ENCODE results near the gene RIPOR2.
"Not testable (repeated sequence)": the region's sequence is repeated elsewhere in the genome, so short reads cannot be mapped to it uniquely, and the experiment has no call there.

RIPOR2 gene

GRCh38 chr6:24881376-24881775 is 54.4 kb downstream of the RIPOR2 start:
- H3K36me3 ChIP-seq (ENCODE audit: control insufficient read depth in 2 of 2, insufficient read depth in 2 of 2, low read length in 2 of 2) = no peaks in the 10 kb centered on the region
- H3K27me3 ChIP-seq (ENCODE audit: control insufficient read depth in 2 of 2, insufficient read depth in 2 of 2, low read length in 2 of 2) = no peaks in the 10 kb centered on the region
- no peak overlapping the region for H3K9ac ChIP-seq (ENCODE audit: low read depth in 1 of 2, low read length in 2 of 2)
- H3K4me3 ChIP-seq (ENCODE audit: low read length in 2 of 2) = no peak overlapping the region
- H3K27ac ChIP-seq (ENCODE audit: low read depth in 2 of 2, low read length in 2 of 2) = no peak overlapping the region
- no peaks in the 10 kb centered on the region for H3K4me1 ChIP-seq (ENCODE audit: control insufficient read depth in 2 of 2, insufficient read depth in 2 of 2, low read length in 2 of 2)
- peaks cover 2 to 3% of the 10 kb centered on the region in 2 donors for H3K9me3 ChIP-seq (ENCODE audit: control insufficient read depth in 2 of 2, low read length in 2 of 2)

DNA sequence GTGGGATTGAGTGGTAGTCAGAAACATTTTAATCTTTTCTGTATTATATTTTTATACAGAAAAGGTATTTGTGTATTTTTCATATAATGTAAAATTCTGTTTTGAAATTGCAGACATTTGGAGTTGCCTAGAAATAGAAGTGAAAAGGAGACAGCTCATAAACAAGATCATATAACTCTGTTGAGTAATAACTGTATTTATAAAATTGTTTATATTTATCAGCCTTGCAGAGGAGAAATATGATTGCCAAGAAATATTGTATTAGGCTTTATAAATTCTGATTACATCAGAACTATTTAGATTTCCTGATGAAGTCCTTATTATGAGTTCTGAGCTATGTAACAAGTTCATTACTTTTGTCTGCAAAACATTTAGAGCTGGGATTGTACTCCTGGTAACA is 55.3 kb downstream of the RIPOR2 start:
- Histone ChIP-seq H3K36me3 (ENCODE audit: control insufficient read depth in 2 of 2, insufficient read depth in 2 of 2, low read length in 2 of 2) (no peaks in the 10 kb centered on the region), H3K9me3 (ENCODE audit: control insufficient read depth in 2 of 2, low read length in 2 of 2) (peaks cover 2 to 3% of the 10 kb centered on the region in 2 donors), H3K4me1 (ENCODE audit: control insufficient read depth in 2 of 2, insufficient read depth in 2 of 2, low read length in 2 of 2) (no peaks in the 10 kb centered on the region), H3K27me3 (ENCODE audit: control insufficient read depth in 2 of 2, insufficient read depth in 2 of 2, low read length in 2 of 2) (no peaks in the 10 kb centered on the region), H3K9ac (ENCODE audit: low read depth in 1 of 2, low read length in 2 of 2) (no peak overlapping the region), H3K27ac (ENCODE audit: low read depth in 2 of 2, low read length in 2 of 2) (no peak overlapping the region), H3K4me3 (ENCODE audit: low read length in 2 of 2) (no peak overlapping the region)

DNA sequence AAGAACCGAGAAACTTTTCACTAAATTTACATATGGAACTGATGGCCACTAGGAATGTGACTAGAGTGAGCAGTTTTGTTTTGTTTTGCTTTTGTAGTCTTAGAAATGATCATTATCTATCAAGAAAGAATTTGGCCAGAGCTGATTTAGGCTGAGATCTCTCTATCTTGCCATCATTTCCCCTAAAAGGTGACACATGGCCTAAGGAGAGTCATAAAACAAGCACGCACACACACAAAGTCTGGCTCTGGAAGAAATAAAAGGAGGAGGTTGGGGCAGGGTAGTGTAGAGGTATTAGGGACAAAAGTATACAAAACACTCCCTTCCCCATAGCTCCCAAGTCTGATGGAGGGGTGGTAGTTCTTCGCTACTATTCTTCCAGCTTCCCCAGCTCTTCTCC is 56.4 kb downstream of the RIPOR2 start:
- H3K27ac ChIP-seq (ENCODE audit: low read depth in 2 of 2, low read length in 2 of 2) = no peak overlapping the region
- no peak overlapping the region for H3K9ac ChIP-seq (ENCODE audit: low read depth in 1 of 2, low read length in 2 of 2)
- no peak overlapping the region for H3K4me3 ChIP-seq (ENCODE audit: low read length in 2 of 2)
- no peaks in the 10 kb centered on the region for H3K27me3 ChIP-seq (ENCODE audit: control insufficient read depth in 2 of 2, insufficient read depth in 2 of 2, low read length in 2 of 2)
- no peaks in the 10 kb centered on the region for H3K4me1 ChIP-seq (ENCODE audit: control insufficient read depth in 2 of 2, insufficient read depth in 2 of 2, low read length in 2 of 2)
- H3K9me3 ChIP-seq (ENCODE audit: control insufficient read depth in 2 of 2, low read length in 2 of 2) = peaks cover 2 to 3% of the 10 kb centered on the region in 2 donors
- H3K36me3 ChIP-seq (ENCODE audit: control insufficient read depth in 2 of 2, insufficient read depth in 2 of 2, low read length in 2 of 2) = no peaks in the 10 kb centered on the region

DNA sequence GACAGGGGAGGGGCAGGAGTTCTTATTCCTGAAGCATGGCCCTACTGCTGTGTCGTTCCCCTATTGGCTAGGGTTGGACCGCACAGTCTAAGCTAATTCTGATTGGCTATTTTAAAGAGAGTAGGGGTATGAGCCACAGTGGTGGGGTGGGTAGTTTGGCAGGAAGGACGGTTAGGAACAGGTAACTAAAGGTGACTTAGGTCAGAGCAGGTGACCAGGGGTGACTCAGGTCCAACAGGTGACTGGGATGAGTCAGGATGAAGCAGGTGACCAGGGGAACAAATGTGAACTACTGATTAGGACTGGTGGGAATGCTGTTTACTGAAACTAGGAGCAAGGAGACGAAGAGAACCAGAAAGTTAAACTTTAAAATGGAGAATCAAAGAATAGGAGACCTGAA is 58.0 kb downstream of the RIPOR2 start:
- not testable (repeated sequence) for H3K4me3 ChIP-seq (ENCODE audit: low read length in 2 of 2); H3K27me3 ChIP-seq (ENCODE audit: control insufficient read depth in 2 of 2, insufficient read depth in 2 of 2, low read length in 2 of 2); H3K9me3 ChIP-seq (ENCODE audit: control insufficient read depth in 2 of 2, low read length in 2 of 2); H3K27ac ChIP-seq (ENCODE audit: low read depth in 2 of 2, low read length in 2 of 2); H3K9ac ChIP-seq (ENCODE audit: low read depth in 1 of 2, low read length in 2 of 2); H3K4me1 ChIP-seq (ENCODE audit: control insufficient read depth in 2 of 2, insufficient read depth in 2 of 2, low read length in 2 of 2); H3K36me3 ChIP-seq (ENCODE audit: control insufficient read depth in 2 of 2, insufficient read depth in 2 of 2, low read length in 2 of 2)

GRCh38 chr6:24876499-24877465 is 59.0 kb downstream of the RIPOR2 start:
- Histone ChIP-seq H3K27me3 (ENCODE audit: control insufficient read depth in 2 of 2, insufficient read depth in 2 of 2, low read length in 2 of 2) (no peaks in the 10 kb centered on the region), H3K4me3 (ENCODE audit: low read length in 2 of 2) (no peak overlapping the region), H3K36me3 (ENCODE audit: control insufficient read depth in 2 of 2, insufficient read depth in 2 of 2, low read length in 2 of 2) (peaks cover 0 to 3% of the 10 kb centered on the region in 2 donors), H3K4me1 (ENCODE audit: control insufficient read depth in 2 of 2, insufficient read depth in 2 of 2, low read length in 2 of 2) (no peaks in the 10 kb centered on the region), H3K9me3 (ENCODE audit: control insufficient read depth in 2 of 2, low read length in 2 of 2) (peaks cover 2 to 3% of the 10 kb centered on the region in 2 donors), H3K27ac (ENCODE audit: low read depth in 2 of 2, low read length in 2 of 2) (no peak overlapping the region), H3K9ac (ENCODE audit: low read depth in 1 of 2, low read length in 2 of 2) (no peak overlapping the region)

DNA sequence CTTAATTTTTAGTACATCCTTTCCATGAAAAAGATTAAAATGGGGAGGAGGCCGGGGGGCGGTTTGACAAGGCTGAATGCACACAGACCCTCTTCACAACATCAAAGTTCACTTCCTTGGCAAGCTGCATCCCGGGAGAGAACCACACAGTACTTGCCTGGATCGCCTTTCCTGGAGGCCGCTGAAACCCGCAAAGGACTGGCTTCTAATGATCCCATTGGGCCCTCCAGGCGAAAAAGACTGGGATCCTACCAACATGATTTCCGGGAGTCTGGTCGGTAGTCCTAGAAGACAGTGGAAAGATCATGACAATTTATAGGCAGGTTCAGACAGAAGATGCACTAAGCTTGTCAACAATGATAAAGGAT is 60.2 kb downstream of the RIPOR2 start:
- Histone ChIP-seq H3K36me3 (ENCODE audit: control insufficient read depth in 2 of 2, insufficient read depth in 2 of 2, low read length in 2 of 2) (peaks cover 0 to 3% of the 10 kb centered on the region in 2 donors), H3K4me1 (ENCODE audit: control insufficient read depth in 2 of 2, insufficient read depth in 2 of 2, low read length in 2 of 2) (no peaks in the 10 kb centered on the region), H3K4me3 (ENCODE audit: low read length in 2 of 2) (no peak overlapping the region), H3K9me3 (ENCODE audit: control insufficient read depth in 2 of 2, low read length in 2 of 2) (peaks cover 2 to 3% of the 10 kb centered on the region in 2 donors), H3K27ac (ENCODE audit: low read depth in 2 of 2, low read length in 2 of 2) (no peak overlapping the region), H3K27me3 (ENCODE audit: control insufficient read depth in 2 of 2, insufficient read depth in 2 of 2, low read length in 2 of 2) (no peaks in the 10 kb centered on the region), H3K9ac (ENCODE audit: low read depth in 1 of 2, low read length in 2 of 2) (no peak overlapping the region)

DNA sequence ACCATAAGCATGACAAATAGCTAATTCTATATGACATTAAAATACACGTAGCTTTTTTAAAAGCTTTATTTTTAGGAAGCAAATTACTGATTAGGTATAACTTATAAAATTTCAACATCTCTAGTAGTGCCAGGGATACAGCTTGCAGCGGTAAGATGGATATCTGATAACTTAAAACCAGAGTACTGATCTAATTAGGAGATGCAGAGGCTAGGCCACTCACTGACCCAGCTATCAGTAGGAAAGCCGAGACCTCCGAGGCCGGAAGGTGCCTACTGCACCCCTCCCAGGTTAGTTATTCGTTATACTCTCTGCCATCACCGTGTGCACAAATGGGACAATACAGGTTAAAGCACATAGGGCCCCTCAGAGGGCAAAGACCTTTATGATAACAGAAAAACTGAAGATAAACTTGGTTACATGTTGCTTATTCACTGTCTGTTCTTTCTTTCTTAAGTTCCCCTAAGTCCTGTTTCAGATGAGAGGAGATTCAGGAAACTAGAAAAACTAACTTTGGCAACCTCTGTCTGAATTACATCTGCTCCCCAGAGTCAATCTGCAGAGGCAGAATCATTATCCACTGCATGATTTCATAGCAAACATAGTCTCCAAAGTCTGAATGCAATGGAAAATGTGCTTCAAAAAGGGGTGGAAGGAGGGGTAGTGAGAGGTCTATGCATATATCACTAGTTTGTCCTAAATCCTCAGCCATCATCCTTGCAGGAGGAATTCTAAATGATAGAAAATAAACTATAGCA is 60.8 kb downstream of the RIPOR2 start:
- H3K9ac ChIP-seq (ENCODE audit: low read depth in 1 of 2, low read length in 2 of 2) = no peak overlapping the region
- H3K27ac ChIP-seq (ENCODE audit: low read depth in 2 of 2, low read length in 2 of 2) = no peak overlapping the region
- H3K9me3 ChIP-seq (ENCODE audit: control insufficient read depth in 2 of 2, low read length in 2 of 2) = peaks cover 2 to 3% of the 10 kb centered on the region in 2 donors
- no peak overlapping the region for H3K4me3 ChIP-seq (ENCODE audit: low read length in 2 of 2)
- peaks cover 0 to 3% of the 10 kb centered on the region in 2 donors for H3K36me3 ChIP-seq (ENCODE audit: control insufficient read depth in 2 of 2, insufficient read depth in 2 of 2, low read length in 2 of 2)
- H3K27me3 ChIP-seq (ENCODE audit: control insufficient read depth in 2 of 2, insufficient read depth in 2 of 2, low read length in 2 of 2) = no peaks in the 10 kb centered on the region
- no peaks in the 10 kb centered on the region for H3K4me1 ChIP-seq (ENCODE audit: control insufficient read depth in 2 of 2, insufficient read depth in 2 of 2, low read length in 2 of 2)

- H3K4me1 ChIP-seq (ENCODE audit: control insufficient read depth in 2 of 2, insufficient read depth in 2 of 2, low read length in 2 of 2) = no peaks in the 10 kb centered on the region
- H3K4me3 ChIP-seq (ENCODE audit: low read length in 2 of 2) = no peak overlapping the region
- H3K9ac ChIP-seq (ENCODE audit: low read depth in 1 of 2, low read length in 2 of 2) = no peak overlapping the region
- peaks cover 2 to 3% of the 10 kb centered on the region in 2 donors for H3K9me3 ChIP-seq (ENCODE audit: control insufficient read depth in 2 of 2, low read length in 2 of 2)
- no peak overlapping the region for H3K27ac ChIP-seq (ENCODE audit: low read depth in 2 of 2, low read length in 2 of 2)
- H3K27me3 ChIP-seq (ENCODE audit: control insufficient read depth in 2 of 2, insufficient read depth in 2 of 2, low read length in 2 of 2) = no peaks in the 10 kb centered on the region
- H3K36me3 ChIP-seq (ENCODE audit: control insufficient read depth in 2 of 2, insufficient read depth in 2 of 2, low read length in 2 of 2) = peaks cover 0 to 3% of the 10 kb centered on the region in 2 donors
Observed at GRCh38 chr6:24874128-24874527, 61.6 kb downstream of the RIPOR2 start.

DNA sequence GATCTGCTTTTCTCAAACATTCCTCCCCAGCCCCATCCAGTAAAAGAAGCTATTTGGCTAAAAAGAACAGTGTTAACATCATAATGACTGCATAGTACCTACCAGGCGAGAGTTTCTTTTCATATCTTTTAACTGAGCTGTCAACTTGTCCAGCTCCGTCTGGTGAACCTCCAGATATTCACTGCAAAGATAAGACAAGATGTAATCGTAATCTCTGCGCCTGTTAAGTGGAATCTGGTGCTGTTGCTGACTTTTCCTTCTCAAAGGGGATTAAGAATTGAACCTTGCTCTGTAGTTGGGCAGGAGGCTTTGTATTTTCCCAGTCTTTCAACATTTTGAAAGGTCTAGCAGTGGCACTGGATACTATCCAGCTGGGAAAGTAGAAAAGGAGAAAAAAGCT is 63.0 kb downstream of the RIPOR2 start:
- no peak overlapping the region for H3K4me3 ChIP-seq (ENCODE audit: low read length in 2 of 2)
- peaks cover 0 to 3% of the 10 kb centered on the region in 2 donors for H3K36me3 ChIP-seq (ENCODE audit: control insufficient read depth in 2 of 2, insufficient read depth in 2 of 2, low read length in 2 of 2)
- H3K27ac ChIP-seq (ENCODE audit: low read depth in 2 of 2, low read length in 2 of 2) = no peak overlapping the region
- no peaks in the 10 kb centered on the region for H3K27me3 ChIP-seq (ENCODE audit: control insufficient read depth in 2 of 2, insufficient read depth in 2 of 2, low read length in 2 of 2)
- peaks cover 2 to 3% of the 10 kb centered on the region in 2 donors for H3K9me3 ChIP-seq (ENCODE audit: control insufficient read depth in 2 of 2, low read length in 2 of 2)
- H3K9ac ChIP-seq (ENCODE audit: low read depth in 1 of 2, low read length in 2 of 2) = no peak overlapping the region
- no peaks in the 10 kb centered on the region for H3K4me1 ChIP-seq (ENCODE audit: control insufficient read depth in 2 of 2, insufficient read depth in 2 of 2, low read length in 2 of 2)

- Histone ChIP-seq H3K27me3 (ENCODE audit: control insufficient read depth in 2 of 2, insufficient read depth in 2 of 2, low read length in 2 of 2) (no peaks in the 10 kb centered on the region), H3K4me3 (ENCODE audit: low read length in 2 of 2) (no peak overlapping the region), H3K9me3 (ENCODE audit: control insufficient read depth in 2 of 2, low read length in 2 of 2) (no peaks in the 10 kb centered on the region), H3K9ac (ENCODE audit: low read depth in 1 of 2, low read length in 2 of 2) (no peak overlapping the region), H3K27ac (ENCODE audit: low read depth in 2 of 2, low read length in 2 of 2) (no peak overlapping the region), H3K4me1 (ENCODE audit: control insufficient read depth in 2 of 2, insufficient read depth in 2 of 2, low read length in 2 of 2) (no peaks in the 10 kb centered on the region), H3K36me3 (ENCODE audit: control insufficient read depth in 2 of 2, insufficient read depth in 2 of 2, low read length in 2 of 2) (peaks cover 0 to 3% of the 10 kb centered on the region in 2 donors)
Observed at GRCh38 chr6:24868765-24869164, 67.0 kb downstream of the RIPOR2 start.

Measured in mucosa of rectum (tissue), 2 donors.